HG02885 (cell line): ENCODE results near the gene TTBK1.

ENCODE experiments used
- ATAC-seq: cut with Tn5 transposase; IDR thresholded peaks from one replicate; pipeline ENCODE4 v1.9.1; 2021; ENCODE audit warnings: mild to moderate bottlenecking; ENCODE audit not compliant: unreplicated experiment, poor library complexity

Gene TTBK1

GRCh38 chr6:43284991-43285781 is 41.9 kb downstream of the TTBK1 start:
- no peak for ATAC-seq

- no peak for ATAC-seq
Observed at GRCh38 chr6:43285832-43286231, 42.6 kb downstream of the TTBK1 start.

GRCh38 chr6:43286456-43286979 is 43.2 kb downstream of the TTBK1 start:
- ATAC-seq, result no peak

GRCh38 chr6:43286980-43287716 is 43.9 kb downstream of the TTBK1 start:
- no peak for ATAC-seq

- no peak for ATAC-seq
Observed at GRCh38 chr6:43287717-43288679, 44.7 kb downstream of the TTBK1 start.

- ATAC-seq, result no peak
Observed at GRCh38 chr6:43290339-43290904, 47.1 kb downstream of the TTBK1 start.

- no peak for ATAC-seq
Observed at GRCh38 chr6:43290905-43291355, 47.6 kb downstream of the TTBK1 start.

- no peak for ATAC-seq
Observed at GRCh38 chr6:43291708-43292107, 48.4 kb downstream of the TTBK1 start.

- no peak for ATAC-seq
Observed at GRCh38 chr6:43292341-43292740, 49.1 kb downstream of the TTBK1 start.

GRCh38 chr6:43292763-43293318 is 49.6 kb downstream of the TTBK1 start:
- no peak for ATAC-seq

GRCh38 chr6:43293698-43294097 is 50.4 kb downstream of the TTBK1 start:
- ATAC-seq, result no peak

GRCh38 chr6:43294536-43294935 is 51.3 kb downstream of the TTBK1 start:
- ATAC-seq, result no peak

- no peak for ATAC-seq
Observed at GRCh38 chr6:43295456-43295855, 52.2 kb downstream of the TTBK1 start.

GRCh38 chr6:43296780-43297497 is 53.7 kb downstream of the TTBK1 start:
- ATAC-seq, result no peak

GRCh38 chr6:43297644-43298564 is 54.6 kb downstream of the TTBK1 start, which contains the start of gene SLC22A7:
SLC22A7 (plus strand) TSS chr6:43298260; CDS start chr6:43298359, 99 bp downstream.
- no peak for ATAC-seq

- no peak for ATAC-seq
Observed at GRCh38 chr6:43298565-43299337, 55.5 kb downstream of the TTBK1 start.
